DMS114 treated with DMSO at 0.1 percent for 48 hours (cell line): ENCODE measurements around the gene CLDN10.
"Not testable (repeated sequence)": the region's sequence is repeated elsewhere in the genome, so short reads cannot be mapped to it uniquely, and the experiment has no call there.

Experiments used
- DNase-seq: peaks from one replicate; lab custom pipeline; 2025; ENCODE audit not compliant: unreplicated experiment; lab: John Stamatoyannopoulos, UW

CLDN10 gene, protein sequence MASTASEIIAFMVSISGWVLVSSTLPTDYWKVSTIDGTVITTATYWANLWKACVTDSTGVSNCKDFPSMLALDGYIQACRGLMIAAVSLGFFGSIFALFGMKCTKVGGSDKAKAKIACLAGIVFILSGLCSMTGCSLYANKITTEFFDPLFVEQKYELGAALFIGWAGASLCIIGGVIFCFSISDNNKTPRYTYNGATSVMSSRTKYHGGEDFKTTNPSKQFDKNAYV

DNA sequence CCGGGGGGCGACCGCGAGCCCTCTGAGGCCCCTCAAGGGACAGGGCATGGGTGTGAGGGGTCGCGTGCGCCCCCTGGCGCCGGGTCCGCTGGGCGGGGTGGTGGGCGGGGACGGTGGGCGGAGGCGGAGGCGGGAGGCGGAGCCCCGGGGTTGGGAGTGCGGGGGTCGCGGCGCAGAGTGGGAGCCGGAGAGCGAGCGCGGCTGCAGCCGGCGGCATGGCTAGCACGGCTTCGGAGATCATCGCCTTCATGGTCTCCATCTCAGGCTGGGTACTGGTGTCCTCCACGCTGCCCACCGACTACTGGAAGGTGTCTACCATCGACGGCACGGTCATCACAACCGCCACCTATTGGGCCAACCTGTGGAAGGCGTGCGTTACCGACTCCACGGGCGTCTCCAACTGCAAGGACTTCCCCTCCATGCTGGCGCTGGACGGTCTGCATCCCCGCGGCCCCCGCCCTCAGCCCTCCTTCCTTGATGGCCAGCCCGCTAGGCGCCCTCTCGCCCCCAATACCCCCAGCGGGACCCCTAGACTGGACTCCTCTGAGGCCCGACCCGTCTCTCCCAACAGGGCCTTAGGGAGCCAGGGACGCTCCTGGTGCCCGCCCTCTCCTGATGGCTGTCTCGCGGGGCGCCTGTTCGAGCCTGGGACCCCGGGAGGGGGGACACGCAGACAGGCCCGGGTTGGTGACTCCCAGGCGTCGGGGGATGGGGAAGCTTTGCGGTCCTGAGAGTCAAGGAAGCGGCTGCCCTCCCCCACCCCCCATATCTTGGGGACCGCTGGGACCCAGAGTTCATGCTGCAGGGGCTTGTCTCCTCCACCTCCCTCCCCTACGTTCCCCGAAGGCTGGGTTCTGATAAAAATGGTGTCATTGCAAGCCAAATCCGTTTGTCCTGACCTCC is at the start of gene CLDN10:
Gene CLDN10, plus strand, starts transcription at position 182 of the 903 bp plus-strand sequence. Its CDS starts 34 bp downstream, at position 216.
- DNase-seq = no peak

GRCh38 chr13:95503662-95504061 is 48.9 kb upstream of the CLDN10 start:
- DNase-seq = no peak

- DNase-seq = no peak
These were observed 47.3 kb upstream of the CLDN10 start for GRCh38 chr13:95505265-95505664.

DNA sequence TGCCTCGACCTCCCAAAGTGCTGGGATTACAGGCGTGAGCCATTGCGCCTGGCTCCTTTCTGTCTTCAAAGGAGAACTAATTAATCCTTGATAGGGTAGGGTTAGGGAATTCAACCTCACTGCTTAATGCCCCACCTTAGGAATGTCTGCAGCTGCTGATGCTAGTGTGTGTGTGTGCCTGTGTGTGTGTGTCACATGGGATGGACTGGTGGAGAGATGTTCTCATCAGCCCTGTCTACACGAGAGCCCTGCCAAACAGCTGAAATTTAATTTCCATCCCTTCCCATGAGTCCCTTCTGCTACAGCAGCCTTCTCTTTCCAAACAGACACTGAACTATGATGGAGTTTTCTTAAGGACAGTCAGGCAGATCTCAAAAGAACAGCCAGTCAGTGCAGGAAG is 46.5 kb upstream of the CLDN10 start:
- DNase-seq = no peak

GRCh38 chr13:95507991-95508390 is 44.5 kb upstream of the CLDN10 start:
- DNase-seq = no peak

GRCh38 chr13:95508996-95509395 is 43.5 kb upstream of the CLDN10 start:
- no peak for DNase-seq

- no peak for DNase-seq
These were observed 42.8 kb upstream of the CLDN10 start for GRCh38 chr13:95509521-95510310.

GRCh38 chr13:95510950-95511349 is 41.6 kb upstream of the CLDN10 start:
- no peak for DNase-seq

GRCh38 chr13:95512424-95512823 is 40.1 kb upstream of the CLDN10 start:
- DNase-seq = no peak

DNA sequence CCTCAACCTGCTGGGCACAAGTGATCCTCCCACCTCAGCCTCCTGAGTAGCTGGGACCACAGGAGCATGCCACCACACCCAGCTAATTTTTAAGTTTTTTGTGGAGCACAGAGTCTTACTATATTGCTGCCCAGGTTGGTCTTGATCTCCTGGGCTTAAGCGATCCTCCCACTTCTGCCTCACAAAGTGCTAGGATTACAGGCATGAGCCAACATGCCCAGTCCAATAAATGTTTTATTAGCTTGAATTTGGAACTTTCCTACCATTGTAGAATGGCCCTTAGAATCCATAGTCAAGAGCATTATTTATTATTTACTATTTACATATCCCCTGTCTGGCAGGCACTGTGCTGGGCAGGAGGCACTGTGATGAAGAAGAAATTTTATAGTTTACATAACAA is 39.6 kb upstream of the CLDN10 start:
- DNase-seq = no peak

GRCh38 chr13:95515606-95516005 is 36.9 kb upstream of the CLDN10 start:
- not testable (repeated sequence) for DNase-seq

- no peak for DNase-seq
These were observed 36.5 kb upstream of the CLDN10 start for GRCh38 chr13:95516021-95516420.

- no peak for DNase-seq
These were observed 36.0 kb upstream of the CLDN10 start for GRCh38 chr13:95516492-95516891.

DNA sequence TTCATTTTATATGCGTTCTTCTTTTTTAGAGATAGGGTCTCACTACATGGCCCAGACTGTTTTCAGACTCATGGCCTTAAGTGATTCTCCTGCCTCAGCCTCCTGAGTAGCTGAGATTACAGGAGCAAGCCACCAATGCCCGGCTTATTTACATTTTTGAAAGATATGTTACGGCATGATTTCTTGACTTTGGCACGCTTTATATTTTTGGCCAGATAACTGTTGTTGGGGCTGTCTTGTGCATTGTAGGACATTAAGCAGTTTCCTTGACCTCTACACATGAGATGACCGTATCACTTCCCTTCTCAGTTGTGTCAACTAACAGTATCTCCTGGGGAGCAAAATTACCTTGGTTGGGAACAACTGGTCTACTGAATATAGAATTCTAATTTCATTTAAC is 28.9 kb upstream of the CLDN10 start:
- no peak for DNase-seq

GRCh38 chr13:95524264-95524901 is 28.1 kb upstream of the CLDN10 start:
- no peak for DNase-seq

DNA sequence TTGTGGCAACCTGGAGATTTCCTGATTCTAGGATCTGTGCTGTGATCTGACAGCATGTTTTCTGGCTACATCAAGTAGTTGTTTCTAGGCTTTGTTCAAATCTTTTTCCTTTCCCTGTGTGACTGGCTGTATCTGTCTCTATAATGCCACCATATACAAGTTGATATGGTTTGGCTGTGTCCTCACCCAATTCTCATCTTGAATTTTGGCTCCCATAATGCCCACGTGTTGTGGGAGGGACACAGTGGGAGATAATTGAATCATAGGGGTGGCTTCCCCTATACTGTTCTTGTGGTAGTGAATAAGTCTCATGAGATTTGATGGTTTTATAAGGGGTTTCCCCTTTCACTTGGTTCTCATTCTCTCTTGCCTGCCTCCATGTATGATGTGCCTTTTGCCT is 24.6 kb upstream of the CLDN10 start:
- DNase-seq = no peak

DNA sequence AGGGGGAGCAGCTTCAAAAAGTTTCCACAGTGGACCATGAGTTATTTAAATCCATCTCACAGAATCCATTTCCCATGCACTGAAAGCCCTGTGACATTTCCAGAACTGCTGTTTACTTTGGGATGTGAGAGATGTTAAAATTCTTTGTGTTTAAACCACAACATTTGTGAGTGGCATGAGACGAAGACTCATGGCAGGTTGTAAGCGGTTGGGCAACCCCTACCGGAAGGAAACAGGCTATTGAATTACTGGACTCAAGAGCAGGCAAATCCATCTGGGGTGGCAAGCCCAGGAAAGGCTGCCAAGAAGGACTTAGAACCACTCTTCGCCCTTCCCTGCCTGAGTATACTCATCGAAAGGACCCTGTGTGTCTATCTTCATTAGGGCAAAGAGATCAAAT is 22.3 kb upstream of the CLDN10 start:
- no peak for DNase-seq

GRCh38 chr13:95533545-95534160 is 18.9 kb upstream of the CLDN10 start:
- DNase-seq = no peak

DNA sequence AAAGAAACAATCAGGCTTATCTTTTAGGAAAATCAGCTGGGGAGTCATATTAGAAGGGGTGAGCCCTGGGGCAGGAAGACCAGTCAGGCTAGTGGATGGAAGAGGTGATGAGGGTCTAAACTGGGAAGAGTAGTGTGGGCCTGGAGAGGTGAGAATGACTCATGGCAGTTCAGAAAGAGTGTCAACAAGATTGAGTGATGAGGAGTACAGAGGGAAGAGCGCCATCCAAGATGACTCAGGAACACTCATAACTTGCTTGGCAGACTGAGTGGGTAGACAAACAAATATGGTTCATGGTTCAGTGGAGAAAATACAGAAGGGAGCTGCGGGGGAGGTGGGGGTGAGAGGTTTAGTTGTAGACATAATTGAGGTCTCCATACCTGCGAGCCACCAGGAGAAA is 17.3 kb upstream of the CLDN10 start:
- DNase-seq = no peak

GRCh38 chr13:95536632-95537241 is 15.8 kb upstream of the CLDN10 start:
- no peak for DNase-seq
